ENCODE data around the gene NT5M. TPM values are rescaled to one million over a fixed set of nuclear protein-coding genes. Genes with fewer than 3 reads are reported as not detected.
A peak's percentile ranks its signal among the peaks of the same experiment; 100 is the strongest.

Gene NT5M
- total and polyA plus RNA-seq, 9 of the 15 experiments (the other 6 are each of a cell fraction or from before 2014, with no cell fraction given): 0.24 to 10.1 (median 3.4) TPM

DNA sequence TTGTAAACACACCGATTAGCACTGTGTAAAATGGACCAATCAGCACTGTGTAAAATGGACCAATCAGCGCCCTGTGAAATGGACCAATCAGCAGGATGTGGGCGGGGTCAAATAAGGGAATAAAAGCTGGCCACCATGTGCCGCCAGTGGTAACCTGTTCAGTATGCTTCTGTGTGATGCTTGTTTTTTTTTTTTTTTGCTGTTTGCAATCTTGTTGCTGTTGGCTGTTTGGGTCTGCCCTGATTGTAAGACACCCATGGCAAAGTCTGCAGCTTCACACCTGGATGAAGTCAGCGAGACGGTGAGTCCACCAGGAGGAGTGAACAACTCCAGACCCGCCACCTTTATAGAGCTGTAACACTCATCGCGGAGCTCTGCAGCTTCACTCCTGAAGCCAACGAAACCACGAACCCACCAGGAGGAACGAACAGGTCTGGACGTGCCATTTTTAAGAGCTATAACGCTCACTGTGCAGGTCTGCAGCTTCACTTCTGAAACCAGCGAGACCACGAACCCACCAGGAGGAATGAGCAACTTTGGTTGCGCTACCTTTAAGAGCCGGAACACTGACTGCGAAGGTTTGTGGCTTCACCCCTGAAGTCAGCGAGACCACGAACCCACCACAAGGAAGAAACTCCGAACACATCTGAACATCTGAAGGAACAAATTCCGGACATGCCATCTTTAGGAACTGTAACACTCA lies 88.6 kb downstream of the NT5M start (continued):
- TF ChIP-seq, protein P1, sequence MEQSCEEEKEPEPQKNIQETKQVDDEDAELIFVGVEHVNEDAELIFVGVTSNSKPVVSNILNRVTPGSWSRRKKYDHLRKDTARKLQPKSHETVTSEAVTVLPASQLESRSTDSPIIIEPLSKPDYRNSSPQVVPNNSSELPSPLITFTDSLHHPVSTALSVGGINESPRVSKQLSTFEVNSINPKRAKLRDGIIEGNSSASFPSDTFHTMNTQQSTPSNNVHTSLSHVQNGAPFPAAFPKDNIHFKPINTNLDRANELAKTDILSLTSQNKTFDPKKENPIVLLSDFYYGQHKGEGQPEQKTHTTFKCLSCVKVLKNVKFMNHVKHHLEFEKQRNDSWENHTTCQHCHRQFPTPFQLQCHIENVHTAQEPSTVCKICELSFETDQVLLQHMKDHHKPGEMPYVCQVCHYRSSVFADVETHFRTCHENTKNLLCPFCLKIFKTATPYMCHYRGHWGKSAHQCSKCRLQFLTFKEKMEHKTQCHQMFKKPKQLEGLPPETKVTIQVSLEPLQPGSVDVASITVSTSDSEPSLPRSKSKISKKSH (CRISPR knock-in tag; IDR thresholded peaks at IDR 0.05): no peak
- TF ChIP-seq, protein P2, sequence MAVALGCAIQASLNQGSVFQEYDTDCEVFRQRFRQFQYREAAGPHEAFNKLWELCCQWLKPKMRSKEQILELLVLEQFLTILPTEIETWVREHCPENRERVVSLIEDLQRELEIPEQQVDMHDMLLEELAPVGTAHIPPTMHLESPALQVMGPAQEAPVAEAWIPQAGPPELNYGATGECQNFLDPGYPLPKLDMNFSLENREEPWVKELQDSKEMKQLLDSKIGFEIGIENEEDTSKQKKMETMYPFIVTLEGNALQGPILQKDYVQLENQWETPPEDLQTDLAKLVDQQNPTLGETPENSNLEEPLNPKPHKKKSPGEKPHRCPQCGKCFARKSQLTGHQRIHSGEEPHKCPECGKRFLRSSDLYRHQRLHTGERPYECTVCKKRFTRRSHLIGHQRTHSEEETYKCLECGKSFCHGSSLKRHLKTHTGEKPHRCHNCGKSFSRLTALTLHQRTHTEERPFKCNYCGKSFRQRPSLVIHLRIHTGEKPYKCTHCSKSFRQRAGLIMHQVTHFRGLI (CRISPR knock-in tag; IDR thresholded peaks at IDR 0.05): no peak
- TF ChIP-seq CHD1 (IDR thresholded peaks at IDR 0.05; ENCODE audit: low read length) (no peak), ADNP (tag; IDR thresholded peaks at IDR 0.05) (no peak), SAFB2 (IDR thresholded peaks at IDR 0.05; ENCODE audit: borderline replicate concordance, low read depth, low read length, severe bottlenecking) (no peak), ZNF780A (CRISPR knock-in tag; IDR thresholded peaks at IDR 0.05) (no peak), FOS (IDR thresholded peaks at IDR 0.05; ENCODE audit: extremely low read depth, insufficient read length) (peak; percentile 66), RHOXF2B (CRISPR knock-in tag; conservative IDR thresholded peaks at IDR 0.05) (no peak), CBFB (CRISPR knock-in tag; IDR thresholded peaks at IDR 0.05) (no peak), STAT5A (IDR thresholded peaks at IDR 0.05; ENCODE audit: borderline replicate concordance, low read length) (no peak), FOXK2 (conservative IDR thresholded peaks at IDR 0.05 in 1 of 2, IDR thresholded peaks at IDR 0.05 in 1 of 2; ENCODE audit: low read depth in 2 of 2) (no peak), ZNF561 (CRISPR knock-in tag; conservative IDR thresholded peaks at IDR 0.05) (no peak), MED1 (CRISPR knock-in tag; IDR thresholded peaks at IDR 0.05; ENCODE audit: borderline replicate concordance) (no peak), NONO (IDR thresholded peaks at IDR 0.05; ENCODE audit: low read depth in 2 of 2, low read length in 1 of 2) (no peak)
- TF ChIP-seq, protein P3, sequence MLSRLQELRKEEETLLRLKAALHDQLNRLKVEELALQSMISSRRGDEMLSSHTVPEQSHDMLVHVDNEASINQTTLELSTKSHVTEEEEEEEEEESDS (CRISPR knock-in tag; IDR thresholded peaks at IDR 0.05): no peak
- TF ChIP-seq, protein P4, sequence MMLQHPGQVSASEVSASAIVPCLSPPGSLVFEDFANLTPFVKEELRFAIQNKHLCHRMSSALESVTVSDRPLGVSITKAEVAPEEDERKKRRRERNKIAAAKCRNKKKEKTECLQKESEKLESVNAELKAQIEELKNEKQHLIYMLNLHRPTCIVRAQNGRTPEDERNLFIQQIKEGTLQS (IDR thresholded peaks at IDR 0.05): no peak
- TF ChIP-seq, protein P4 (CRISPR knock-in tag; conservative IDR thresholded peaks at IDR 0.05): no peak
- TF ChIP-seq, protein P5, sequence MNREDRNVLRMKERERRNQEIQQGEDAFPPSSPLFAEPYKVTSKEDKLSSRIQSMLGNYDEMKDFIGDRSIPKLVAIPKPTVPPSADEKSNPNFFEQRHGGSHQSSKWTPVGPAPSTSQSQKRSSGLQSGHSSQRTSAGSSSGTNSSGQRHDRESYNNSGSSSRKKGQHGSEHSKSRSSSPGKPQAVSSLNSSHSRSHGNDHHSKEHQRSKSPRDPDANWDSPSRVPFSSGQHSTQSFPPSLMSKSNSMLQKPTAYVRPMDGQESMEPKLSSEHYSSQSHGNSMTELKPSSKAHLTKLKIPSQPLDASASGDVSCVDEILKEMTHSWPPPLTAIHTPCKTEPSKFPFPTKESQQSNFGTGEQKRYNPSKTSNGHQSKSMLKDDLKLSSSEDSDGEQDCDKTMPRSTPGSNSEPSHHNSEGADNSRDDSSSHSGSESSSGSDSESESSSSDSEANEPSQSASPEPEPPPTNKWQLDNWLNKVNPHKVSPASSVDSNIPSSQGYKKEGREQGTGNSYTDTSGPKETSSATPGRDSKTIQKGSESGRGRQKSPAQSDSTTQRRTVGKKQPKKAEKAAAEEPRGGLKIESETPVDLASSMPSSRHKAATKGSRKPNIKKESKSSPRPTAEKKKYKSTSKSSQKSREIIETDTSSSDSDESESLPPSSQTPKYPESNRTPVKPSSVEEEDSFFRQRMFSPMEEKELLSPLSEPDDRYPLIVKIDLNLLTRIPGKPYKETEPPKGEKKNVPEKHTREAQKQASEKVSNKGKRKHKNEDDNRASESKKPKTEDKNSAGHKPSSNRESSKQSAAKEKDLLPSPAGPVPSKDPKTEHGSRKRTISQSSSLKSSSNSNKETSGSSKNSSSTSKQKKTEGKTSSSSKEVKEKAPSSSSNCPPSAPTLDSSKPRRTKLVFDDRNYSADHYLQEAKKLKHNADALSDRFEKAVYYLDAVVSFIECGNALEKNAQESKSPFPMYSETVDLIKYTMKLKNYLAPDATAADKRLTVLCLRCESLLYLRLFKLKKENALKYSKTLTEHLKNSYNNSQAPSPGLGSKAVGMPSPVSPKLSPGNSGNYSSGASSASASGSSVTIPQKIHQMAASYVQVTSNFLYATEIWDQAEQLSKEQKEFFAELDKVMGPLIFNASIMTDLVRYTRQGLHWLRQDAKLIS (CRISPR knock-in tag; IDR thresholded peaks at IDR 0.05): no peak

Measured in K562 (cell line).